ENCODE results near the gene PDSS2. TPM values are rescaled to one million over a fixed set of nuclear protein-coding genes. Genes with fewer than 3 reads are reported as not detected.

PDSS2 gene
- total and polyA plus RNA-seq, 2 of the 4 experiments (the other 2 are of a cell fraction), result 8.6 to 9.2 TPM

DNA sequence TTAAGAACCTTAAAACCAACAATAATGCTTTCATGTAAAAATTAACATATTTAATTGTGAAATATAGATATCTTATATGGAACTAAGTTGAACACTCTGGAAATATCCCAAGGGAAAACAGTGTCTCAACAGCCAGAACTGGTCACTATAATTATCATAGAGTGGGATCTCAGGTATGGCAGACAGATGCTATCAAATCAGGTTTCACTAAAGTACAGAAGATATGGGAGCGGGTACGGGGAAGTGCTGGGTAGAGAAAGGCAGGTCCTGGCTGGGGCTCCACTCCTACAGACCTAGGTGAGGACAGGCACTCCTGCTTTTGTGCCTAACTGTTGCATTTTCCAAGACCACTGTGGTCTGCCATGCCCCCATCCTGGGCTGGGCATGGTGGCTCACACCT lies 215.9 kb downstream of the PDSS2 start:
- CTCF ChIA-PET, result no interaction called here
- Histone ChIP-seq H2AFZ (replicated peaks; ENCODE audit: low read length, poor library complexity) (no peak overlapping the region), H2BK20ac (ENCODE audit: low read depth, low read length) (no peak overlapping the region), H2BK120ac (ENCODE audit: low read depth, low read length) (no peak overlapping the region), H3K27ac (ENCODE audit: insufficient read depth, low read length) (no peak overlapping the region), H2BK5ac (ENCODE audit: low read depth, low read length, poor library complexity, severe bottlenecking) (no peak overlapping the region), H4K91ac (ENCODE audit: insufficient read depth, low read depth, low read length) (no peak overlapping the region), H2AK9ac (replicated peaks; ENCODE audit: low read depth, low read length, poor library complexity) (no peak overlapping the region), H4K8ac (ENCODE audit: low read depth in 2 of 2, low read length in 2 of 2) (no peak overlapping the region), H3K4me3 (ENCODE audit: insufficient read depth, low read depth, low read length) (no peak overlapping the region), H3K4ac (ENCODE audit: low read depth, low read length) (no peak overlapping the region), H3K9ac (ENCODE audit: low read depth, low read length) (no peak overlapping the region), H3K56ac (ENCODE audit: extremely low read depth, insufficient read depth, low read length) (no peak overlapping the region), H2BK15ac (ENCODE audit: low read depth, low read length) (no peak overlapping the region), H3K4me2 (ENCODE audit: low read depth, low read length) (no peak overlapping the region), H3K79me1 (ENCODE audit: low read depth in 1 of 2, low read length in 2 of 2) (no peaks in the 10 kb centered on the region), H3K14ac (replicated peaks; ENCODE audit: low read depth, low read length) (no peak overlapping the region), H2AK5ac (ENCODE audit: low read depth, low read length) (no peak overlapping the region), H3K23ac (ENCODE audit: low read depth, low read length) (no peak overlapping the region), H3K4me1 (ENCODE audit: control insufficient read depth, insufficient read depth, low read length) (no peaks in the 10 kb centered on the region), H3K9me3 (ENCODE audit: control insufficient read depth, insufficient read depth, low read length) (no peaks in the 10 kb centered on the region), H4K5ac (ENCODE audit: low read depth, low read length) (no peak overlapping the region), H3K9me1 (ENCODE audit: insufficient read depth, low read length) (no peaks in the 10 kb centered on the region), H4K20me1 (ENCODE audit: insufficient read depth, low read length) (no peaks in the 10 kb centered on the region; the same call in 1 of the 2 replicates), H3K36me3 (ENCODE audit: control insufficient read depth, insufficient read depth, low read length) (no peaks in the 10 kb centered on the region), H3K27me3 (ENCODE audit: control insufficient read depth, insufficient read depth, low read length) (no peaks in the 10 kb centered on the region), H3K18ac (ENCODE audit: low read depth, low read length) (no peak overlapping the region)
- no TSS peak for BruUV-seq (replicated peaks)
- in situ Hi-C loops (cut with MboI; ENCODE audit: low sequenced_read_pairs) (no loop called here), dilution Hi-C loops (cut with HindIII; ENCODE audit: low sequenced_read_pairs, unreplicated experiment) (no loop called here), intact Hi-C loops (cut with micrococcal nuclease) (no loop called here)
- WGBS, 2 experiments (ENCODE audit: extremely low coverage in 2 of 2, insufficient read length in 1 of 2), result 100% methylated on average over 1 of the region's 2 CpGs; no CpG with 5 or more reads in 1 of the 2 experiments
- ATAC-seq (ENCODE audit: low read depth) (no peak), DNase-seq (no peak)
- POLR2A ChIA-PET (ENCODE audit: unreplicated experiment), result no interaction called here
- TF ChIP-seq RFX5 (IDR thresholded peaks at IDR 0.05; ENCODE audit: low read depth, low read length) (no peak), RAD21 (IDR thresholded peaks at IDR 0.05; ENCODE audit: low read length) (no peak), RCOR1 (IDR thresholded peaks at IDR 0.05; ENCODE audit: insufficient replicate concordance, low read length) (no peak), CHD1 (IDR thresholded peaks at IDR 0.05; ENCODE audit: low read depth, low read length) (no peak), BHLHE40 (IDR thresholded peaks at IDR 0.05; ENCODE audit: low read depth, low read length) (no peak), NFE2L2 (IDR thresholded peaks at IDR 0.05; ENCODE audit: low read depth, low read length) (no peak), MAFK (IDR thresholded peaks at IDR 0.05; ENCODE audit: low read depth, low read length) (no peak), SMC3 (IDR thresholded peaks at IDR 0.05; ENCODE audit: low read depth, low read length) (no peak), POLR2A (IDR thresholded peaks at IDR 0.05; ENCODE audit: low read depth, low read length) (no peak), CEBPB (IDR thresholded peaks at IDR 0.05; ENCODE audit: low read depth, low read length) (no peak), MXI1 (IDR thresholded peaks at IDR 0.05; ENCODE audit: borderline replicate concordance, low read depth, low read length) (no peak), FOS (IDR thresholded peaks at IDR 0.05; ENCODE audit: low read depth, low read length) (no peak), MAZ (IDR thresholded peaks at IDR 0.05; ENCODE audit: borderline replicate concordance, low read depth, low read length) (no peak)
- TF ChIP-seq, protein P1, sequence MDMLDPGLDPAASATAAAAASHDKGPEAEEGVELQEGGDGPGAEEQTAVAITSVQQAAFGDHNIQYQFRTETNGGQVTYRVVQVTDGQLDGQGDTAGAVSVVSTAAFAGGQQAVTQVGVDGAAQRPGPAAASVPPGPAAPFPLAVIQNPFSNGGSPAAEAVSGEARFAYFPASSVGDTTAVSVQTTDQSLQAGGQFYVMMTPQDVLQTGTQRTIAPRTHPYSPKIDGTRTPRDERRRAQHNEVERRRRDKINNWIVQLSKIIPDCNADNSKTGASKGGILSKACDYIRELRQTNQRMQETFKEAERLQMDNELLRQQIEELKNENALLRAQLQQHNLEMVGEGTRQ (IDR thresholded peaks at IDR 0.05; ENCODE audit: low read depth, low read length), result no peak
- TF ChIP-seq, protein P2, sequence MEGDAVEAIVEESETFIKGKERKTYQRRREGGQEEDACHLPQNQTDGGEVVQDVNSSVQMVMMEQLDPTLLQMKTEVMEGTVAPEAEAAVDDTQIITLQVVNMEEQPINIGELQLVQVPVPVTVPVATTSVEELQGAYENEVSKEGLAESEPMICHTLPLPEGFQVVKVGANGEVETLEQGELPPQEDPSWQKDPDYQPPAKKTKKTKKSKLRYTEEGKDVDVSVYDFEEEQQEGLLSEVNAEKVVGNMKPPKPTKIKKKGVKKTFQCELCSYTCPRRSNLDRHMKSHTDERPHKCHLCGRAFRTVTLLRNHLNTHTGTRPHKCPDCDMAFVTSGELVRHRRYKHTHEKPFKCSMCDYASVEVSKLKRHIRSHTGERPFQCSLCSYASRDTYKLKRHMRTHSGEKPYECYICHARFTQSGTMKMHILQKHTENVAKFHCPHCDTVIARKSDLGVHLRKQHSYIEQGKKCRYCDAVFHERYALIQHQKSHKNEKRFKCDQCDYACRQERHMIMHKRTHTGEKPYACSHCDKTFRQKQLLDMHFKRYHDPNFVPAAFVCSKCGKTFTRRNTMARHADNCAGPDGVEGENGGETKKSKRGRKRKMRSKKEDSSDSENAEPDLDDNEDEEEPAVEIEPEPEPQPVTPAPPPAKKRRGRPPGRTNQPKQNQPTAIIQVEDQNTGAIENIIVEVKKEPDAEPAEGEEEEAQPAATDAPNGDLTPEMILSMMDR (conservative IDR thresholded peaks at IDR 0.05; ENCODE audit: low read depth, low read length), result no peak
- TF ChIP-seq, protein P3, sequence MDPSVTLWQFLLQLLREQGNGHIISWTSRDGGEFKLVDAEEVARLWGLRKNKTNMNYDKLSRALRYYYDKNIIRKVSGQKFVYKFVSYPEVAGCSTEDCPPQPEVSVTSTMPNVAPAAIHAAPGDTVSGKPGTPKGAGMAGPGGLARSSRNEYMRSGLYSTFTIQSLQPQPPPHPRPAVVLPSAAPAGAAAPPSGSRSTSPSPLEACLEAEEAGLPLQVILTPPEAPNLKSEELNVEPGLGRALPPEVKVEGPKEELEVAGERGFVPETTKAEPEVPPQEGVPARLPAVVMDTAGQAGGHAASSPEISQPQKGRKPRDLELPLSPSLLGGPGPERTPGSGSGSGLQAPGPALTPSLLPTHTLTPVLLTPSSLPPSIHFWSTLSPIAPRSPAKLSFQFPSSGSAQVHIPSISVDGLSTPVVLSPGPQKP (IDR thresholded peaks at IDR 0.05; ENCODE audit: borderline replicate concordance, low read depth, low read length), result no peak

Measured in IMR-90 (cell line).